ENCODE measurements around the gene SFXN2. TPM values are rescaled to one million over a fixed set of nuclear protein-coding genes. Genes with fewer than 3 reads are reported as not detected.
A peak's percentile ranks its signal among the peaks of the same experiment; 100 is the strongest.

The SFXN2 gene
- total RNA-seq, 1 experiment from 2014 or later: 18.9 TPM

DNA sequence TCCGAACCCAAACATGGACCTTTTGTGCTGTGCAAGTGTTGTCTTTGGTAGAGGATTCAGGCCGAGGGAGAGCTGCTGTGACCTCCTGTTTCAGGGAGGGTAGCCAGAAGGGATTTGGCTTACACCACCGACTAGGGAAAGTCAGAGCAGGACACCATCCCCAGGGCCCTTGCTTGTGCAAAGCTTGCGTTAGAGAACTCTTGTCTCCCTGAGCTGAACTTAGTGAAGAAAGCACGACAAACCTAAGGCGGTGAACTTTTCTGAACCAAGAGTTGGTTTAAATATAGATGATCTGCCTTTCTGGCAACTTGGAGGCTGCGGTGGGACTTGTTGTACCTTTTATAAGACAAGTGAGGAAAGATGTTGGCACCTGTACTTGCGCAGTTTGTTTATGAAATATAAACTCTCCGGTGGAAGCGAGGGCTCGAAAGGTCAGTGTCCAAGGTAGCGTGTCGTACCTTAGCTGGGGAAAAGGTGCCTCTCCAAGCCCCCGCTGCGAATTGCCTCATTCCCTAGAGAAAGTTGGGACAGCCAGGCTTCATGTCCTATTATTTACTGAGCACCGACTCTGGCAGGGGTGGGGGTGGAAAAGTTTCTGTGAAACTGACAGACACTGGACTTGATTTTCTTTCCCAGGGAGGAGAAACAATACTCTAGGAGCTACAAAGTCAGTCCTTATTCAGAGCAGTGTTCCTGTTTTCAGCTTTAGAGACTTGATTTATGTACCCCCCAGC is 60.9 kb downstream of the SFXN2 start:
- DNase-seq (ENCODE audit: low read depth): no peak

DNA sequence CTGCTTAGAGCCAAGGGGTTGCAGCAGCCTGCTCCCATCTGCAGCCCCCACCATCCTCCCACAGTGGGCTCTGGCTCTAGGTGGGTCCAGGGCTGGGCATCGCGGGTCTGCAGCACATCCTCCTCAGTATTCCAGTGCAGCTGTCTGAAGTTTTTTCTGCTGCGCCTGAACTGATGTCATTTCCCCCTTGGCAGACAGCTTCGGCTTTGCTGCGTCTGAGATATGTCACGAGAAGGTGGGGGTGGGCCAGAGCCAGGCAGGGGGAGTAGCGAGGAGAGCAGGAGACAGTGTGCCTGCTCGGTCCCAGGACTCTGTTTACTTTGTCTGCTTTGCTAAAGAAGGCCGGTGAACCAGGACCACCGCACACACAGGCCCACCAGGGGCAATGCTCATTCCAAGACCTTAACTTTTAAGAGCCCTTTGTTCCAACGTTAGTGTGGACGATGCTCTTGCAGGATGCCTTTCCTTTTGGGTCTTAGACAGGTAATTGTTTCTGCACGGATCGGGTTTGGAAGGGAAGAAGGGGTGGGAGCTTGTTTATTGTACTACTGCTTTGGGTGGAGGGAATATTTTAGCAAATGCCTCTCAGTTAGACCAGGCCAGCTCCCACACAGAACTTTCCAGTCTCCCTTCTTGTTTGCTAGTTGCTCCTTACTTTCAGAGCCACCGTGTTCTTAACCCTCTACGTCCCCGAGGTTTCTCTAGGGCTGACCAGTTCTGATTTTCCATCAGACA is 61.7 kb downstream of the SFXN2 start:
- DNase-seq (ENCODE audit: low read depth): peak; percentile 75

DNA sequence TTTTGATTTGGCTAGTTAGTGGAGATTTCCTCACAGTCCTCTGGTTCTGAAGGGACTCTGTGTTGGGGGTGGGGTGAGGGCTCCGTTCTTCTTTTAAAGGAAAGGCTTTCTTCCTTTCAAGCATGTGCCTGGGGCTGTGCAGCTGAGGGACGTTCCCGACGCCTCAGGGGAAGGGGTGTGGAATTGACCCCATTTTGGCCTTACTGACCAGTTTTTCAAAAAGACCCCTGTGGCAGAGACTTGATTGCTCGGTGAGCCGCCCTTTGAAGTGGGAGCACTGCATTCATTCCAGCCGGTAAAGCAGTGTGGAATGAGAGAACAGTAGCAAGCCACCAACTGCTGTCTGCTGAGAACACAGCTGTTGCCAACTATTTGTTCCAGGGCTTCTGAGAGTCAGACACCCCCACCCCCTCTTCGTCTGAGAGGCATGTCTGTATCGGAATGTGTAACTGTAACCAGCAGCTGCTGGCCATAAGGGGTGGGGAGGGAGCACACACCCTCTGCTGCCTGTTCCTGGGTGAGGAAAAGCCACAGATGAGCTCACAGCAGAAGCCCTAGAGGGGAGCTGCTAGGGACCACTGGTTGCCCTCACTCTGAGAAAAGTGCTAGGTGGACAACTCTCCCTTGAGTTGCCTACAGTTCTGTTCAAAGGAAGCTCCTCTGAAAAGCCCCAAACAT is 62.5 kb downstream of the SFXN2 start:
- peak; percentile 80 for DNase-seq (ENCODE audit: low read depth)

DNA sequence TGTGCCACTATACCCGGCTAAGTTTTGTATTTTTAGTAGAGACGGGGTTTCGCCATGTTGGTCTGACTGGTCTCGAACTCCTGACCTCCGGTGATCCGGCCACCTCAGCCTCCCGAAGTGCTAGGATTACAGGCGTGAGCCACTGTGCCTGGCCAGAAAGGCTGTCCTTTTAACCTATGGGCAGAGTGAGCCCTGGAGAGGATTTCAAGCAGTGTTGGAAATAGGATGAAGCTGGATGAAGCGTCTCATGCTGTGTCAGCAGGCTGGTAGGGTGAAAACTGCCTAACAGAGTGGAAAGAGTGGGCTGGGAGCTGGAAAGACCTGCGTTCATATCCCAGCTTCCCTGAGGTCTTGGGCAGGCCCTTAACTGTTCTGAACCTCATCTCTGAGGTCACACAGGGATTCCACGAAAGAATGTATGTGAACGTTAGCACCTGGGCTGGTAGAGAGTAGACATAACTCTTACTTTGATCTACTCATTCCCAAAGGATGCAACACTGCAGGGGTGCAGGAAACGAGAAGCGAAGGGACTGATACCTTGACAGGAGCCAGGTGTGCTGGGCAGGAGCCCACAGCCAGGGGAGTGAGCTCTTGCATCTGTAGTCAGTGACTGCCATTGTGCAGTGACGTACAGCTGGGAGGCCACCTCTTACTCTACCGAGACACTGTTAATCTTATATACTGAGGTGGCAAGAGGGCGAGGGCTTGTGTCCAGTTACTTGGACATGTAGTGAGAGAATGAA is 63.4 kb downstream of the SFXN2 start:
- no peak for DNase-seq (ENCODE audit: low read depth)

DNA sequence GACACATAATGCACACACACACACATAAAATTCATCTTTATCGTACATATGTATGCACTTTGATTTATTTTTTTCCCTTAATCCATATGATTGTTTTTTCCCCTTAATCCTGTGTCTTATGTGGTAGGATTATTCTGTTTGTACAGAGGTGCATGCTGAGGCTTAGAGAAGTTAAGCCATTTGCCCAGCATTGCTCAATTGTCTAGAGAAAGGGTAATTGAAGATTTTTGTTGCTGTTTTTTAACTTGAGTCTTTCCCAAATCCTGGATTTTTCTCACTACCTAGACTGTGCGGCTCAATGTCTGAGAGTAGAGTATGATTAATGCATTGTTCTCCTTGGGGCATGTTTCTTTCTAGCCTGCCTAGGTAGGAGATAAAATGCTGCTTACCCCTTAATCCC is 64.3 kb downstream of the SFXN2 start:
- no peak for DNase-seq (ENCODE audit: low read depth)

DNA sequence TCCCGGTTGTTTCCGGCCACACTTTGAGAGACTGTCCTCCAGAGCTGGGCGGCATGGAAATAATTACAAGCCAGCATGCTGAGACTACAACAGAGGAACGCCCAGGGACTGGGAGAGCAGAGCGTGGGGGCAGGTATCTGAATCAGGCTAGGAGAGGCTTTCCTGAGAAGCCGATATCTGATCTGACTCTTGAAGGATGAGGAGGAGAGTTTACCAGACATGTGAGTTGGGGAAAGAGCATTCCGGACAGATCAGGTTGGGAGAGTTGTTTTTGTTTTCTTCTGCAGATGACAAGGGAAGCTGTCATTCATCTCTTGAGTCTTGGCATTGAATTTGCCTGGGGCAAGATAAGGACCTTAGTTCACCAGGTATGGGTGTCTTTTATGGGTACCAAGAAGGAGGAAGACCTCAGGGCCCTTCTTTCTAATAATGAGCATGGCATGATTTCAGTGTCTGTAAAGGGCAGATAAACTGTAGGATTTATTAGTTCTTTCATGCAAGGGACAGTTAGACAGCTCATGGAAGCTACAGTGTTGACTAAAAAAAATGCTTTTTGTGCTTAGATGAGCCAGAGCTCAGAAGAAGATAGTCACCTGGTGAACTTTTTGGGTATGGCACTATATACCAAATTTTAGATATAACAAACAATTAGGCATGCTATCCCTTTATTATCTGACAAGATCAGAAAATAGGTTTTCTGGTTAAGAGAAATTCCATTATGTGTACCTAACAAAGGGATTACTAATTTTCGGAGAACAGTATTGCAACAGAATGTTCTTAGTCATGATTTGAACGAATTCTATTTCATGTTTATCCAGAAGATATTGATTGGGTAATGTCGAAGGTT is 65.5 kb downstream of the SFXN2 start:
- no peak for DNase-seq (ENCODE audit: low read depth)

DNA sequence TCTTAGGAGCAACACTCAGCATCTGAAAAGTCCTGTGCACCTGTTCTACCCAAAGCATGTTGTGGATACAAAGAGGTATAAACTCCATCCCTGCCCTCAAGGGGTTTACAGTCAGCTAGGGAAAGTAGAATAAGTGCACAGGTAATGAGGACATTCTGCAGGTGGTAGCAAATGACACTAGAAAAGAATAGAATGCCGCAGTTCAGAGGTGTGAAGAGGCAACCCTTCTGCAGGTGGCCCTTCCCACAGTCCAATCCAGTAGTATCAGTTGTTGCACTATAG is 66.0 kb downstream of the SFXN2 start:
- no peak for DNase-seq (ENCODE audit: low read depth)

DNA sequence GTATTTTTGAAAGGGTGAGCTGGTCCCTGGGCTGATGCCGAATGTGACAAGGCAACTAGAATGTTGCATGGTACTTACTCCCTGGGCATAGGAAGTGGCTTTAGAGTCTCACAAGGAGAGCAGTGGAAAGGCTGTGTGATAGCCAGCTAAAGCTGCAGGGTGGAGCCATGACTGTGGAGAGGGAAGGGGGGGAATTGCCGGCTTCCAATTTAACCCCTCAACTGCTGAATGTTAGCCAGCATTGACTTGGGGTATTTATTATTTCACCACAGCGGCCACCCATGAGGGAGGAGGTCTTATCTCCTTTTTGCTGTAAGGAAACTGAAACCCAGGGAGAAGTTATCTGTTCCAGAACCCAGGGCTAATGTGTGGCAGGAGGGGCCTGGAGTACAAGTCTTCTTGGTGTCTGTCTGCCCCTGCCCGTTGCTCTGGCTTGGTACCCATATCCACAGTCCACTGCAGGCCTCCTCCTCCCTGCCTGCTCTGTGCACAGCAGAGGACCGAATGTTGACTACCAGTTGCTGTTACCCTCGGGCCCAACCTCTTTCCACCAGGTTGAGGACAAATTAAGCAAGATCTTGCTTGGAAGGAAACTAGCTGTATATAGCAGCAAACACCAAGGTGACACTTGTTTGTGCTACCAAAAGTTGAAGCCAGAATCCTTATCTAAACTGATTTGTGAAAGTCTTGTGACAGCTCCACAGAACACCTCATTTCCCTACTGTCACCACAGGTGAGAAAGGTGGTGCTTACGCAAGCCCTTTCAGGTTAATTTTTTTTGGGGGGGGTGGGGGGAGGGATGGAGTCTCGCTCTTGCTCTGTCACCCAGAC is 66.9 kb downstream of the SFXN2 start:
- DNase-seq (ENCODE audit: low read depth): no peak

DNA sequence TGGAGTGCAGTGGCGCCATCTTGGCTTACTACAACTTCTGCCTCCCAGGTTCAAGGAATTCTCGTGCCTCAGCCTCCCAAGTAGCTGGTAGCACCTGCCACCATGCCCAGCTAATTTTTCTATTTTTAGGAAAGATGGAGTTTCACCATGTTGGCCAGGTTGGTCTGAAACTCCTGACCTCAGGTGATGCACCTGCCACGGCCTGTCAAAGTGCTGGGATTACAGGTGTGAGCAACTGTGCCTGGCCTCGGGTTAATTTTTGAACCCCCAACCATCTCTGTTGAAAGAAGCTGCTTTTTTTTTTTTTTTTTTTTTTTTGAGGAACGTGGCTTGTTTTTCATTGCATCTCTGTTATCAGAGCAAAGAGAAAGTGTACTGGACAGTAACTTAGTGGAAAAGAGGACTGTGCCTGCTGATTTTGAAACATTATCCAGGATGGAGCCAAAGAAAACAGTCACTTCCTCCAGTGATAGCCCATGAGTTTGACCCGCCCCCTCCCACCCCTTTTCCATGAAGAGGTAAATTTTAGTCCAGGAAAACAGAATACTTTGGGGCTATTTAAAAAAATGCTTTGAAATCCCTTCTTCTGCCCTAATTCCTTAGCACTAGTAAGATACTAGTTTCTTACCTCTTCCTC is 67.6 kb downstream of the SFXN2 start:
- peak; percentile 46 for DNase-seq (ENCODE audit: low read depth)

DNA sequence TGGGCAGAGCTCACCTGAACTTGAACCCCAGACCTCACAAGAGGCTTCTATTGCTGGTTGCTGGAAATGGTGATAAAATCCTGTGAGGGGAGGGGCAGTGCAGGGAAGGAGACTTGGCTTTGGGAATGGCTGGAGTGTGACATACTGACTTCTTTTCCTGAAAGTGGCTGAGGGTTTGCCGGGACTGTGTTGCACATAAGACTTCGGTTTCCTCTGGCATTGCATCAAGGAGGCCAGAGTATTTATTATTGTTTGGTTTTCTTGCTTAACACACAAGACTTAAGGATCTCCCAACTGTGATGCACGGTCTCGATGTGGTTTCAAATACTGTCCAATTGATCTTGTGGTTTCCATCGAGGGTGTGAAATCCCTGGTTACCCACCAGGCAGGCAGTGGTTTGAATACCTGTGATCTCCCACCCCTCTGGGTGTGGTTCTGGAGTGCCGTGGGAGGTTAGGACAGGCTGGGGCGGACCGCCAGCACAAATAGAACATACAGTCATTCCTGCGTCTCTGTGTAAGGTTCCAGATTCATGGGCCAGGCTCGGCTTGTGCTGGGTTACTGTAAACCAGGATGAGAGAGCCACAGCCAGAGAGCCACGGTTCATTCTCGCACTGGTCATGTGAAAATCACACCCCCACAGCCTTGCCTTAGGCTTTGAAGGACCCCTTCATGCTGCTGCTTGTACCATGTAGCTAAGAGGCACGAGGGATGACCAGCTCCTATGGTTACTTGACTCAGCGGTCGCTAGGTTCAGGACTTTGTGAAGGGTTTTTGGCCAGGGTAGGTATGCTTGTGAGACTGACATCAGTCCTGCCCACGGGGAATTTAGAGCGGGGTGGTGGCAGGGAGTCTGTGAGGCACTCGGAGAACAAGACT is 68.5 kb downstream of the SFXN2 start:
- no peak for DNase-seq (ENCODE audit: low read depth)

DNA sequence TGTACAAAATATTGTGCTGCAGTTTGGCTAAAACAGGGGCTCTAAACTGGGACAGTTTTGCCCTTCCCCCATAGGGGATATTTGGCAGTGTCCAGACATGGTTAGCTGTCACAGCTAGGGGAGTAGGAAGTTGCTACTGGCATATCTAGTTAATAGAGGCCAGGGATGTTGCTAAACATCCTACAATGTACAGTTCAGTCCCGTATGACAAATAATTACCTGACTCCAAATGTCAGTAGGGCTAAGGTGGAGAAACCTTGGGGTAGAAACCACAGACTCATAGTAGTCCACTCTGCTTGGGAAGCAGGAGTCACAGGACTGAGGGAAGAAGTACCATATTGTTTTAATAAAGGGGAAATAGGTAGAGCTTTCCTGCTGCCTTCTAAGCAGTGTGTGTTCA is 69.1 kb downstream of the SFXN2 start:
- no peak for DNase-seq (ENCODE audit: low read depth)

DNA sequence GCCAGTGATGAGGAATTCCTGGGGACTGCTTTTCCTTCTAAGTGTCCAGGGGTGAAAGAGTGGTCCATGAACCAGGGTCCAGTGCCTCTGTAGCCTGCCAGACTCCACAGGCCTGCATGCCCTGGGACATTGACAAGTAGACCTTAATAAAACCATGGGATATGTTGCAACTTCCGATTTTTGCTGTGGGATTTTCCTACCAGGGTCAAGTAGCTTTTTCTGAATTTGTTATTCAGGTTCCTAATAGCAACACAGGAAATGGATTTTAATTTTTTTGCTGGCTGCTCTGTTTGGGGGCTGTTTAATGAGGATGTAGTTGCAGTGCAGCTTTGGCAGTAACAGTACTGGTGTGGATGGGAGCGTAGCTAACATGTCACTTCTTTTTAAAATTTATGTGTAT is 71.4 kb downstream of the SFXN2 start:
- DNase-seq (ENCODE audit: low read depth): no peak

DNA sequence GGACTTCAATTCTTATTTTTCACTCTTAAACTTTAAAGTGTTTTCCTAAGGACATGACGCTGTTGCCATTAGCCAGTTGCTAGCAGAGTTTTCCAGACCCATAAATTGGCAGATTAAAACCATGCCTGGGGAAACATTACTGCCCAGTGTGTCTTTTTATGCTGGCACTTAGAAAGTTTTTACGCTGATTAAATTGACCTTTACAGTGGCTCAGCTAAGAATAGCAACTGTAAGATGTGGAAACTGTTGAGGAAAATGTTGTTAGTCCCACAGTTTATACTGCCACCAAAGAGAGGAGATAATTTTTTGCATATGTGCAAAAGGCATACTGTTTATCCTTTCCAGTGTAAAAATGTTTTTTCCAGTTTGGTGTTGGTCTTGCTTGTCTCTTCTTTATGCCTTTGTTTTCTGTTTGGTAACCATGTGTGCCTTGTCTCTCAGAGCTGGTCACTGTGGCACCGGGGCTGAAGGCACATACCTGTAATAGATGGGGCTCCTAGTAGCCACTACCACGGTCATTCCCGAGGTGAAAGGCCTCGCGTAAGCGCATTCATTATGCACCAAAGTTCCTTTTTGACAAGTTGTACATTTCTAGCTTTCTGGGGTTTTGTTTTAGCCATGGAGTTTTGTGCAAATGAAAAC is 77.4 kb downstream of the SFXN2 start:
- no peak for DNase-seq (ENCODE audit: low read depth)

Other genes with a start within 250 kb of the SFXN2 start
- 111 and 124 TPM in 2 replicates for gene ACTR1A, start 211.9 kb upstream of the SFXN2 start, total RNA-seq (2014; rRNA removed; shearing (Covaris generic))
- gene SUFU, start 210.7 kb upstream of the SFXN2 start, total RNA-seq (2014; rRNA removed; shearing (Covaris generic)): 6.5 and 9.7 TPM in 2 replicates
- gene TRIM8, start 70.2 kb upstream of the SFXN2 start, total RNA-seq (2014; rRNA removed; shearing (Covaris generic)): 104 and 117 TPM in 2 replicates
- 5.4 and 5.6 TPM in 2 replicates for gene ARL3, start 239 bp upstream of the SFXN2 start, total RNA-seq (2014; rRNA removed; shearing (Covaris generic))
- gene WBP1L, start 29.3 kb downstream of the SFXN2 start, total RNA-seq (2014; rRNA removed; shearing (Covaris generic)): 19.0 and 25.7 TPM in 2 replicates
- gene CYP17A1, start 122.8 kb downstream of the SFXN2 start, total RNA-seq (2014; rRNA removed; shearing (Covaris generic)): not detected in 2 replicates
- gene BORCS7, start 139.6 kb downstream of the SFXN2 start, total RNA-seq (2014; rRNA removed; shearing (Covaris generic)): 19.0 and 19.4 TPM in 2 replicates
- gene AS3MT, start 154.8 kb downstream of the SFXN2 start, total RNA-seq (2014; rRNA removed; shearing (Covaris generic)): 0.14 TPM in 1 of 2 replicates, not detected in the other
- 3.6 and 4.7 TPM in 2 replicates for gene CNNM2, start 203.7 kb downstream of the SFXN2 start, total RNA-seq (2014; rRNA removed; shearing (Covaris generic))

Data from HT1080 (cell line).